ENCODE results near the gene STK39. TPM values are rescaled to one million over a fixed set of nuclear protein-coding genes. Genes with fewer than 3 reads are reported as not detected.

Gene STK39
- total RNA-seq, 4 donors from 2014 or later = 35.3 to 58.0 (median 47.0) TPM

GRCh38 chr2:168156661-168157060 is 90.7 kb downstream of the STK39 start:
- no peak for ATAC-seq
- no peak for TF ChIP-seq POLR2A (IDR thresholded peaks at IDR 0.05)
- TF ChIP-seq EP300 (IDR thresholded peaks at IDR 0.05) = no peak
- no peak for TF ChIP-seq POLR2AphosphoS5 (IDR thresholded peaks at IDR 0.05)
- no peak for TF ChIP-seq CTCF (IDR thresholded peaks at IDR 0.05)
- 57 to 77% methylated on average over 1 to 5 of the region's 5 CpGs for WGBS, 2 donors (ENCODE audit: low coverage in 1 of 2)

GRCh38 chr2:168155680-168156079 is 91.7 kb downstream of the STK39 start:
- Histone ChIP-seq H3K4me1 (peaks cover 0 to 42% (median 3%) of the 10 kb centered on the region in 3 donors), H3K36me3 (no peaks in the 10 kb centered on the region), H3K27me3 (no peaks in the 10 kb centered on the region), H3K4me3 (no peak overlapping the region), H3K9me3 (no peaks in the 10 kb centered on the region), H3K27ac (peak overlapping the region in 1 of 4 donors; percentile 14)
- ATAC-seq = no peak
- TF ChIP-seq CTCF (IDR thresholded peaks at IDR 0.05) = no peak
- TF ChIP-seq POLR2A (IDR thresholded peaks at IDR 0.05) = no peak
- no peak for TF ChIP-seq EP300 (IDR thresholded peaks at IDR 0.05)
- TF ChIP-seq POLR2AphosphoS5 (IDR thresholded peaks at IDR 0.05) = no peak
- 63 to 79% methylated on average over 1 to 2 of the region's 2 CpGs for WGBS, 2 donors (ENCODE audit: low coverage in 1 of 2)

More at GRCh38 chr2:168156661-168157060, 90.7 kb downstream of the STK39 start:
- H3K4me1 ChIP-seq = peaks cover 0 to 42% (median 3%) of the 10 kb centered on the region in 3 donors
- H3K9me3 ChIP-seq = no peaks in the 10 kb centered on the region
- no peaks in the 10 kb centered on the region for H3K36me3 ChIP-seq
- H3K4me3 ChIP-seq = no peak overlapping the region
- H3K27ac ChIP-seq = no peak overlapping the region
- H3K27me3 ChIP-seq = no peaks in the 10 kb centered on the region

- no peak overlapping the region for H3K27ac ChIP-seq
- WGBS, 2 donors (ENCODE audit: low coverage in 1 of 2) = 11 to 34% methylated on average over 2 to 3 of the region's 3 CpGs
- H3K4me1 ChIP-seq = peaks cover 0 to 39% (median 3%) of the 10 kb centered on the region in 3 donors
- TF ChIP-seq CTCF (IDR thresholded peaks at IDR 0.05) (no peak), POLR2A (IDR thresholded peaks at IDR 0.05) (no peak), EP300 (IDR thresholded peaks at IDR 0.05) (no peak), POLR2AphosphoS5 (IDR thresholded peaks at IDR 0.05) (no peak)
- H3K36me3 ChIP-seq = no peaks in the 10 kb centered on the region
- H3K4me3 ChIP-seq = no peak overlapping the region
- no peaks in the 10 kb centered on the region for H3K27me3 ChIP-seq
- no peaks in the 10 kb centered on the region for H3K9me3 ChIP-seq
- ATAC-seq = no peak
These were observed 92.3 kb downstream of the STK39 start for GRCh38 chr2:168155046-168155445.

GRCh38 chr2:168152902-168153530 is 94.4 kb downstream of the STK39 start:
- Histone ChIP-seq H3K36me3 (no peaks in the 10 kb centered on the region), H3K9me3 (no peaks in the 10 kb centered on the region), H3K27me3 (no peaks in the 10 kb centered on the region), H3K4me1 (peaks cover 0 to 30% (median 7%) of the 10 kb centered on the region in 3 donors), H3K27ac (no peak overlapping the region), H3K4me3 (no peak overlapping the region)
- ATAC-seq = no peak
- TF ChIP-seq POLR2AphosphoS5 (IDR thresholded peaks at IDR 0.05) (no peak), CTCF (IDR thresholded peaks at IDR 0.05) (no peak), EP300 (IDR thresholded peaks at IDR 0.05) (no peak), POLR2A (IDR thresholded peaks at IDR 0.05) (no peak)
- WGBS, 2 donors (ENCODE audit: low coverage in 1 of 2) = 97 to 100% methylated on average over 1 to 2 of the region's 2 CpGs

GRCh38 chr2:168149986-168150385 is 97.4 kb downstream of the STK39 start:
- no peak for ATAC-seq
- no peak for TF ChIP-seq POLR2A (IDR thresholded peaks at IDR 0.05)
- TF ChIP-seq EP300 (IDR thresholded peaks at IDR 0.05) = no peak
- TF ChIP-seq POLR2AphosphoS5 (IDR thresholded peaks at IDR 0.05) = no peak
- TF ChIP-seq CTCF (IDR thresholded peaks at IDR 0.05) = no peak
- Histone ChIP-seq H3K27me3 (no peaks in the 10 kb centered on the region), H3K36me3 (no peaks in the 10 kb centered on the region), H3K4me1 (peaks cover 0 to 41% (median 3%) of the 10 kb centered on the region in 3 donors), H3K27ac (no peak overlapping the region), H3K4me3 (no peak overlapping the region), H3K9me3 (no peaks in the 10 kb centered on the region)
- 82 to 95% methylated on average over 4 to 6 of the region's 6 CpGs for WGBS, 2 donors (ENCODE audit: low coverage in 1 of 2)
